Sigmoid colon (tissue), 7 donors: ENCODE results near the gene MYH9. TPM values are rescaled to one million over a fixed set of nuclear protein-coding genes. Genes with fewer than 3 reads are reported as not detected.

ENCODE experiments used
- DNase-seq: peaks from one replicate; pipeline ENCODE4 v3.0.0-alpha.2; 2019
- H3K27ac ChIP-seq, 4 donors: fragments of 200-600 bp; sonication (generic); one replicate each; pipeline ENCODE4 v1.5.1; 2016 to 2019; ENCODE audit warnings: mild to moderate bottlenecking in 1 of 4
- H3K27me3 ChIP-seq, 3 donors: fragments of 200-600 bp; sonication (generic); one replicate each; pipeline ENCODE4 v1.5.1; 2019; ENCODE audit warnings: mild to moderate bottlenecking in 1 of 3
- H3K36me3 ChIP-seq, 4 donors: fragments of 200-600 bp; sonication (generic); one replicate each; pipeline ENCODE4 v1.5.1; 2016 to 2019
- H3K4me1 ChIP-seq, 4 donors: fragments of 200-600 bp; sonication (generic); one replicate each; pipeline ENCODE4 v1.5.1; 2017 to 2019
- H3K4me3 ChIP-seq, 4 donors: fragments of 200-600 bp; sonication (generic); one replicate each; pipeline ENCODE4 v1.5.1; 2017 to 2019; ENCODE audit warnings: mild to moderate bottlenecking in 2 of 4, moderate library complexity in 1 of 4
- H3K9me3 ChIP-seq, 4 donors: fragments of 200-600 bp in 3 of 4; sonication (generic) in 3 of 4; one replicate each; pipeline versions ENCODE4 v1.5.1 to v1.6.1; 2013 to 2019
- EP300 ChIP-seq, 4 donors: sonication (generic); formaldehyde crosslinking; IDR thresholded peaks; one replicate each; pipeline ENCODE4 v1.6.1; 2017; ENCODE audit warnings: antibody characterized with exemption in 4 of 4
- POLR2A ChIP-seq, 2 donors: fragments of 450-650 bp; IDR thresholded peaks; one replicate each; pipeline ENCODE4 v1.6.1; 2016; ENCODE audit warnings: antibody characterized with exemption in 2 of 2, mild to moderate bottlenecking in 2 of 2, moderate library complexity in 2 of 2
- POLR2AphosphoS5 ChIP-seq, 4 donors: sonication (generic); formaldehyde crosslinking; IDR thresholded peaks; one replicate each; pipeline ENCODE4 v1.6.1; 2017; ENCODE audit warnings: antibody characterized with exemption in 4 of 4
- WGBS, 2 donors: extraction: QIAGEN DNeasy Blood & Tissue Kit; methylation state at CpG; one replicate each; pipeline ENCODE4 v1.1.7; 2013; 5-methylcytosine and 5-hydroxymethylcytosine counted together
- intact Hi-C: fragments of 100-400 bp; cut with DNase I; formaldehyde crosslinking; loops from one replicate; pipeline ENCODE4 v1.15.1; 2023
- polyA plus RNA-seq, 3 donors: library from polyadenylated mRNA; stranded (reverse); fragments of 200-250 nt; gene quantifications; one replicate each; pipeline ENCODE4 v1.2.3, GENCODE V29; 2013
- total RNA-seq, 4 donors: library from RNA; depleted of rRNA; stranded (reverse); fragments of >200 nt; gene quantifications; one replicate each; pipeline ENCODE4 v1.1.0, GENCODE V29; 2016
- TF ChIP-seq, protein P1 (sequence below), 4 experiments: fragments of 450-650 bp in 3 of 4; fragments of 200-600 bp in 1 of 4; IDR thresholded peaks; one replicate each; pipeline ENCODE4 v1.5.1; 2016 to 2019; ENCODE audit warnings: antibody characterized with exemption in 4 of 4, mild to moderate bottlenecking in 3 of 4, moderate library complexity in 2 of 4
- donor health status: healthy with polysubstance abuse.
- donor health status: Bipolar disorder and iron deficiency.
- donor health status: healthy.

MYH9 gene
- total and polyA plus RNA-seq, 7 donors = 63.7 to 307 (median 182) TPM

DNA sequence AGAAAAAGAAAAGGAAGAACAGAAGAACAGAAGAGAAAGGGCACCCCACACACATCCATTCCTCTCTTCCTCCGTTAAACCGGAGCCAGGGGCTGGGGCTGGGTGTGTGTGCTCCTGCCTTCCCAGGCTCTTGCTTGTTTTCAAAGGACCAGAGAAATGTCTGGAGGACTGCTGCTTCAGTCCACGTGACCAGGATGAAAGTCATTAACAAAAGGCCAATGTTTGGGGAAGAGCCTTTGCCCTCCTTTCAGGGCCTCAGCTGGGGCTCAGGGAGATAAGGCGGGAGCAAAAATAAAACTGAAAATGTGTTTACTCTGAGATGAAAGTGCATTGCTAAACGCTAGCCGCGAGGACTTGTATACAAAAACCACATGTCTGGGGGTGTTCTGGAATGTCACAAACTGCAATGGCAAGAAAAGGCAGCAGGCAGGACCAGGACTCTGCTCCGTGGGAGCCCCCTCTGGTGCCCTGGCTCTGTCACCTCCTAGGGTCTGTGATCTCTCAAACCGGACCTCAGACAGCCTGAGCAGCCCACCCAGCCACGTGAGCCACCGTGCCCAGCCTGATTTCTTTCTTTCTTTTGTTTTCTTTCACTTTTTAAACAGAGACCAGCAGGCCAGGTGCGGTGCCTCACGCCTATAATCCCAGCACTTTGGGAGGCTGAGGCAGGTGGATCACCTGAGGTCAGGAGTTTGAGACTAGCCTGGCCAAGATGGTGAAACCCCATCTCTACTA lies 31.6 kb upstream of the MYH9 start:
- WGBS, 2 donors = 4 to 22% methylated on average over 13 of the region's 13 CpGs
- DNase-seq = peak; percentile 81
- TF ChIP-seq EP300 (IDR thresholded peaks at IDR 0.05) (no peak), POLR2AphosphoS5 (IDR thresholded peaks at IDR 0.05) (peak in 2 of 4 donors; percentile 35 to 59), POLR2A (IDR thresholded peaks at IDR 0.05) (no peak)
- TF ChIP-seq, protein P1, sequence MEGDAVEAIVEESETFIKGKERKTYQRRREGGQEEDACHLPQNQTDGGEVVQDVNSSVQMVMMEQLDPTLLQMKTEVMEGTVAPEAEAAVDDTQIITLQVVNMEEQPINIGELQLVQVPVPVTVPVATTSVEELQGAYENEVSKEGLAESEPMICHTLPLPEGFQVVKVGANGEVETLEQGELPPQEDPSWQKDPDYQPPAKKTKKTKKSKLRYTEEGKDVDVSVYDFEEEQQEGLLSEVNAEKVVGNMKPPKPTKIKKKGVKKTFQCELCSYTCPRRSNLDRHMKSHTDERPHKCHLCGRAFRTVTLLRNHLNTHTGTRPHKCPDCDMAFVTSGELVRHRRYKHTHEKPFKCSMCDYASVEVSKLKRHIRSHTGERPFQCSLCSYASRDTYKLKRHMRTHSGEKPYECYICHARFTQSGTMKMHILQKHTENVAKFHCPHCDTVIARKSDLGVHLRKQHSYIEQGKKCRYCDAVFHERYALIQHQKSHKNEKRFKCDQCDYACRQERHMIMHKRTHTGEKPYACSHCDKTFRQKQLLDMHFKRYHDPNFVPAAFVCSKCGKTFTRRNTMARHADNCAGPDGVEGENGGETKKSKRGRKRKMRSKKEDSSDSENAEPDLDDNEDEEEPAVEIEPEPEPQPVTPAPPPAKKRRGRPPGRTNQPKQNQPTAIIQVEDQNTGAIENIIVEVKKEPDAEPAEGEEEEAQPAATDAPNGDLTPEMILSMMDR (IDR thresholded peaks at IDR 0.05) = no peak
- Histone ChIP-seq H3K4me3 (peak overlapping the region in 3 of 4 donors; percentile 19 to 29 (median 24)), H3K36me3 (no peaks in the 10 kb centered on the region), H3K9me3 (no peaks in the 10 kb centered on the region), H3K27ac (peak overlapping the region; percentile 56 to 88 (median 73)), H3K27me3 (no peaks in the 10 kb centered on the region), H3K4me1 (peaks cover 0 to 25% (median 18%) of the 10 kb centered on the region in 4 donors)
- intact Hi-C loops = no loop called here

DNA sequence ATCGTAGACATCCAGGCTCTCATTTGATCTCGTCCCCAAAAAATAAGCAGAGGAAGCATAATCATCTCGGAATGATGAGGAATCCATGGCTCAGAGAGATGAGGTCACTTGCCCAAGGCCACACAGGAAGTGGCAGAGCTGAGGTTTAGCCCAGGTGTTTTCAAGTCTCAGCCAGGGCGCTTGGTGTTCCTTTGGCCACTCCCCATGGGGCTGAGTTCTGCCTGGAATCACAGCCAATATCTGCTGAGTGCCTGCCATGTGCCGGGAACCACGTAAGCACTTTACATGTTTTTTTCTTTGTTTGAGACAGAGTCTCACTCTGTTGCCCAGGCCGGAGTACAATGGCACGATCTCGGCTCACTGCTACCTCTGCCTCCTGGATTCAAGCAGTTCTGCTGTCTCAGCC lies 29.5 kb upstream of the MYH9 start:
- WGBS, 2 donors = 14 to 63% methylated on average over 9 of the region's 9 CpGs

DNA sequence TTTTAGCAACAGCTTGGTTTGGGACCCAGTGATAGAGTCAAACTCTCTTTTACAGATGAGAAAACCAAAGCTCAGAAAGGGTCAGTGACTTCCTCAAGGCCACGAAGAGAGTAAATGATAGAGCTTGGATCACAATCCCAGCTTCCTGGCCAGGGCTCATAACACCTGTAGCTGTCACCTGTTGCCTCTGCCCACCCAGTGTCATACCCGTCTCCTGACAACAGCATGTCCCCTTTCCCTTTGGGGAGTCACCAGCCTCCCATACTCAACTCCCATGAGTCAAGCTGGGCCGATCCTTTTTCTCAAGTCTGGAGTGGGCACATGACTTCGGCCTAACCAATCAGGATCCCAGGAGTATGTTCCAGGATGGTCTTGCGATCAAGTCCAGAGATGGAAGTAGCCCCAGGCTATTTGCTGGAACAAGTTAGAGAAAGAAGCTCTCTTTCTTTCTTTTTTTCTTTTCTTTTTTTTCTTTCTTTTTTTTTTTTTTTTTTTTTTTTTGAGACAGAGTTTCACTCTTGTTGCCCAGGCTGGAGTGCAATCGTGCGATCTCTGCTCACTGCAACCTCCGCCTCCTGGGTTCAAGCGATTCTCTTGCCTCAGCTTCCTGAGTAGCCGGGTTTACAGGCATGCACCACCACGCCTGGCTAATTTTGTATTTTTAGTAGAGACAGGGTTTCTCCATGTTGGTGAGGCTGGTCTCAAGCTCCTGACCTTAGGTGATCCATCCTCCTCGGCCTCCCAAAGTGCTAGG lies 27.8 kb upstream of the MYH9 start:
- H3K27me3 ChIP-seq = no peaks in the 10 kb centered on the region
- no peak overlapping the region for H3K27ac ChIP-seq
- WGBS, 2 donors = 78 to 92% methylated on average over 12 of the region's 12 CpGs
- H3K4me3 ChIP-seq = no peak overlapping the region
- peaks cover 0 to 21% (median 18%) of the 10 kb centered on the region in 4 donors for H3K4me1 ChIP-seq
- no peak for DNase-seq
- TF ChIP-seq EP300 (IDR thresholded peaks at IDR 0.05) (no peak), POLR2A (IDR thresholded peaks at IDR 0.05) (no peak), POLR2AphosphoS5 (IDR thresholded peaks at IDR 0.05) (no peak)
- TF ChIP-seq, protein P1 (IDR thresholded peaks at IDR 0.05) = no peak
- H3K9me3 ChIP-seq = no peaks in the 10 kb centered on the region
- intact Hi-C loops = no loop called here
- peaks cover 0 to 3% (median 0%) of the 10 kb centered on the region in 4 donors for H3K36me3 ChIP-seq

More for the DNA sequence above, 29.5 kb upstream of the MYH9 start:
- no peak for DNase-seq
- H3K9me3 ChIP-seq = no peaks in the 10 kb centered on the region
- no peak overlapping the region for H3K4me3 ChIP-seq
- TF ChIP-seq POLR2AphosphoS5 (IDR thresholded peaks at IDR 0.05) (no peak), EP300 (IDR thresholded peaks at IDR 0.05) (no peak)
- TF ChIP-seq, protein P1 (IDR thresholded peaks at IDR 0.05) = no peak
- no peak overlapping the region for H3K27ac ChIP-seq
- H3K36me3 ChIP-seq = no peaks in the 10 kb centered on the region
- H3K4me1 ChIP-seq = peaks cover 0 to 25% (median 18%) of the 10 kb centered on the region in 4 donors
- H3K27me3 ChIP-seq = no peaks in the 10 kb centered on the region
- intact Hi-C loops = no loop called here

DNA sequence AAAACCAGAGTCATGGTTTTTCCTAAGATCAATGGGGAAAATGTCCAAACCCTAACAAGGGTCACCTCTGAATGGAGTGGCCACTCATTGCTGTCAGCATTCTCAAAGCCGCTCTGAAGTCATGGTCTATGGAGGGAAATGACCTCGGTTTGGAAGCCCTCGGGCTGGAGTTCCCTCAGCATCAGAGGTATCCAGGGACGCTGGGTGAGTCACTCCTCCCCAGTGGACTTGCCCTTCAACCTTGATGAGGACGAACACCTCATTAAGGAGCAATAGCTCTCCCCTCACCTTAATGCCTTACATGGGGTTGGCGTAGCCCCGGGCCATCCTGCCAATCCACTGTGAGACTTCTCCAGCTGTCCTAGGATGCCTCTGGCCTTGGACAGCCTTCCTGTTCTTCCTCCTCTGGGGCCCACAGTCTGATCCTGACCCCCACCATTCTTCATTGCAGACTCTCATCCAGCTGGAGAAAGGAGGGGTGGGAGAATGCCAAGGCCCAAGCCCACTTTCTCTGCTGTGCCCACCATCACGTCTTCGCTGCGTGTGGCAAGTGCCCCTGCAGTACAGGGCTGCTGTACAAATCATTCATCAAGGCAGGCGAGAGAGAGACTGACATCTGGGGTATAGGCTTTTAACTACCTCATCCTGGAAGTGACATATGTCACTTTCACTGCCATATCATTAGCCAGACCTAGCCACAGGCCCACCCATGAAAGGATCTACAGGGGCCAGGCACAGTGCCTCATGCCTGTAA lies 25.4 kb upstream of the MYH9 start:
- Histone ChIP-seq H3K4me1 (no peaks in the 10 kb centered on the region), H3K9me3 (no peaks in the 10 kb centered on the region), H3K27ac (no peak overlapping the region), H3K4me3 (no peak overlapping the region), H3K27me3 (no peaks in the 10 kb centered on the region), H3K36me3 (peaks cover 0 to 7% (median 0%) of the 10 kb centered on the region in 4 donors)
- intact Hi-C loops = no loop called here
- no peak for DNase-seq
- 93 to 94% methylated on average over 11 of the region's 11 CpGs for WGBS, 2 donors
- TF ChIP-seq POLR2AphosphoS5 (IDR thresholded peaks at IDR 0.05) (peak in 1 of 4 donors; percentile 4), EP300 (IDR thresholded peaks at IDR 0.05) (no peak), POLR2A (IDR thresholded peaks at IDR 0.05) (no peak)
